OCI-LY3 (cell line): ENCODE results near the gene GJA9.

ENCODE experiments used
- H2AFZ ChIP-seq: fragments of 200-600, 300-600 bp; shearing (Covaris generic); 2 replicates; pipeline ENCODE4 v1.6.0; 2014; ENCODE audit warnings: antibody characterized with exemption, low read depth, low read length
- H3K27ac ChIP-seq: fragments of 200-600, 300-600 bp; sonication (generic); 2 replicates; pipeline ENCODE4 v1.5.1; 2014; ENCODE audit warnings: mild to moderate bottlenecking, low read length, moderate library complexity, mixed read lengths
- H3K27me3 ChIP-seq: fragments of 200-600, 300-600 bp; sonication (generic); 2 replicates; pipeline ENCODE4 v1.6.1; 2014; ENCODE audit warnings: low read depth, low read length, mixed read lengths
- H3K36me3 ChIP-seq: fragments of 200-600, 300-600 bp; sonication (generic); replicated peaks from 2 replicates; pipeline ENCODE3; 2014; ENCODE audit warnings: low read depth, low read length, mixed read lengths
- H3K4me1 ChIP-seq: fragments of 300-600, 200-600 bp; sonication (generic); 2 replicates; pipeline ENCODE4 v1.6.1; 2014; ENCODE audit warnings: low read length, mixed read lengths
- H3K4me2 ChIP-seq: fragments of 200-600, 300-600 bp; sonication (generic); 2 replicates; pipeline ENCODE4 v1.6.1; 2014; ENCODE audit warnings: low read length, mixed read lengths
- H3K4me3 ChIP-seq: fragments of 300-600, 200-600 bp; sonication (generic); 2 replicates; pipeline ENCODE4 v1.5.1; 2014; ENCODE audit warnings: antibody characterized with exemption, mild to moderate bottlenecking, low read length, moderate library complexity
- H3K79me2 ChIP-seq: fragments of 300-600, 200-600 bp; shearing (Covaris generic); 2 replicates; pipeline ENCODE4 v1.6.1; 2014; ENCODE audit warnings: mild to moderate bottlenecking, low read length, mixed read lengths
- H3K9ac ChIP-seq: fragments of 300-600, 200-600 bp; shearing (Covaris generic); 2 replicates; pipeline ENCODE4 v1.6.0; 2014; ENCODE audit warnings: mild to moderate bottlenecking, low read length, moderate library complexity
- H3K9me3 ChIP-seq: fragments of 200-600, 300-600 bp; shearing (Covaris generic); 2 replicates; pipeline ENCODE4 v1.6.1; 2014; ENCODE audit warnings: low read length, mixed read lengths; ENCODE audit not compliant: insufficient read depth
- H4K20me1 ChIP-seq: fragments of 200-600, 300-600 bp; sonication (generic); 2 replicates; pipeline ENCODE4 v1.6.1; 2016; ENCODE audit warnings: low read length, mixed read lengths; ENCODE audit not compliant: insufficient read depth
- EZH2phosphoT487 ChIP-seq: fragments of 200-600 bp; shearing (Covaris generic); IDR thresholded peaks from 2 replicates; pipeline ENCODE4 v1.6.1; 2018; ENCODE audit warnings: antibody characterized with exemption, mixed run types, low read depth
- TF ChIP-seq, protein P1 (sequence below): fragments of 200-600, 300-600 bp; sonication (generic); IDR thresholded peaks from 2 replicates; pipeline ENCODE4 v1.5.1; 2014; ENCODE audit warnings: antibody characterized with exemption, low read length, low read depth

Gene GJA9

DNA sequence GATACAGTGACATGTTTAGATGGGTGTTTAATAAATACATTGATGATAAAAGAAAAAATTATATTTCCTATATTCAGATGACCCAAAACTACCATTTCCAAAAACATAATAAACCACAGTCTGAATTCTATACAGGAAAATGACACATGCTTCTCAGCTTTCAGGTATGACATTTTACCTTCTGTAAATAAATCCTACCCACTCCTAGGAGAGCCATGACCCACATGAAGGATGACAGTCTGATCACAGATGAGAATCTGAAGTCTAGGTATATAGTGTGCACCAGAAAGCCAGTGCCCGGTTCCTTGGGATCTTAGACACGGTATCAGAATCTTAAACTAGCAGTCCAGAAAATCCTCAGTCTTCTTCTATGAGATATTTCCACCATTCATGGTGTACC lies 3.7 kb upstream of the GJA9 start:
- no peaks in the 10 kb centered on the region for H3K27me3 ChIP-seq
- H3K9me3 ChIP-seq: no peaks in the 10 kb centered on the region
- H3K79me2 ChIP-seq: no peaks in the 10 kb centered on the region
- H3K27ac ChIP-seq: no peak overlapping the region
- H3K36me3 ChIP-seq: no peaks in the 10 kb centered on the region
- peaks cover 5% of the 10 kb centered on the region for H3K4me1 ChIP-seq
- H2AFZ ChIP-seq: no peak overlapping the region
- TF ChIP-seq, protein P1, sequence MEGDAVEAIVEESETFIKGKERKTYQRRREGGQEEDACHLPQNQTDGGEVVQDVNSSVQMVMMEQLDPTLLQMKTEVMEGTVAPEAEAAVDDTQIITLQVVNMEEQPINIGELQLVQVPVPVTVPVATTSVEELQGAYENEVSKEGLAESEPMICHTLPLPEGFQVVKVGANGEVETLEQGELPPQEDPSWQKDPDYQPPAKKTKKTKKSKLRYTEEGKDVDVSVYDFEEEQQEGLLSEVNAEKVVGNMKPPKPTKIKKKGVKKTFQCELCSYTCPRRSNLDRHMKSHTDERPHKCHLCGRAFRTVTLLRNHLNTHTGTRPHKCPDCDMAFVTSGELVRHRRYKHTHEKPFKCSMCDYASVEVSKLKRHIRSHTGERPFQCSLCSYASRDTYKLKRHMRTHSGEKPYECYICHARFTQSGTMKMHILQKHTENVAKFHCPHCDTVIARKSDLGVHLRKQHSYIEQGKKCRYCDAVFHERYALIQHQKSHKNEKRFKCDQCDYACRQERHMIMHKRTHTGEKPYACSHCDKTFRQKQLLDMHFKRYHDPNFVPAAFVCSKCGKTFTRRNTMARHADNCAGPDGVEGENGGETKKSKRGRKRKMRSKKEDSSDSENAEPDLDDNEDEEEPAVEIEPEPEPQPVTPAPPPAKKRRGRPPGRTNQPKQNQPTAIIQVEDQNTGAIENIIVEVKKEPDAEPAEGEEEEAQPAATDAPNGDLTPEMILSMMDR: no peak
- TF ChIP-seq EZH2phosphoT487: no peak
- no peaks in the 10 kb centered on the region for H4K20me1 ChIP-seq
- no peak overlapping the region for H3K4me3 ChIP-seq
- H3K9ac ChIP-seq: no peak overlapping the region
- no peak overlapping the region for H3K4me2 ChIP-seq

DNA sequence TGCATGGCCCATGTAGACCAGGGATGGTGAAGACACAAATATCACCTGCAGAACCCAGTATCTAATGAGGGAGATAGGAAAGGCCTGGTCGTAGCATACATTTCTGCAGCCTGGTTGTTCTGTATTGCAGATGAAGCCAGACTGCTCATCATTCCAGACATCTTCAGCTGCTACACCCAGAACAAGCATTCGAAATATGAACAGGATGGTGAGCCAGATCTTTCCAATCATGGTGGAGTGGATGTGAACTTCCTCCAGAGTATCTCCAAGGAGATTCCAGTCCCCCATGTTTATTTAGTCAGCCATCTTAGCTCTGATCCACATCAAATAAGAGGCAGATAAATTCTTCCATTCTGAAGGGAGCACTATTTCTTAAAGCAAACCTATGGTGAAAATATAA lies 5.6 kb downstream of the GJA9 start:
- Histone ChIP-seq H4K20me1 (no peaks in the 10 kb centered on the region), H3K27ac (no peak overlapping the region), H3K27me3 (no peaks in the 10 kb centered on the region), H3K9me3 (no peaks in the 10 kb centered on the region), H3K4me3 (no peak overlapping the region), H3K4me1 (peaks cover 14% of the 10 kb centered on the region), H3K79me2 (peaks cover 20% of the 10 kb centered on the region), H3K4me2 (no peak overlapping the region), H3K36me3 (no peaks in the 10 kb centered on the region), H3K9ac (no peak overlapping the region), H2AFZ (no peak overlapping the region)
- TF ChIP-seq EZH2phosphoT487: no peak
- TF ChIP-seq, protein P1: no peak

DNA sequence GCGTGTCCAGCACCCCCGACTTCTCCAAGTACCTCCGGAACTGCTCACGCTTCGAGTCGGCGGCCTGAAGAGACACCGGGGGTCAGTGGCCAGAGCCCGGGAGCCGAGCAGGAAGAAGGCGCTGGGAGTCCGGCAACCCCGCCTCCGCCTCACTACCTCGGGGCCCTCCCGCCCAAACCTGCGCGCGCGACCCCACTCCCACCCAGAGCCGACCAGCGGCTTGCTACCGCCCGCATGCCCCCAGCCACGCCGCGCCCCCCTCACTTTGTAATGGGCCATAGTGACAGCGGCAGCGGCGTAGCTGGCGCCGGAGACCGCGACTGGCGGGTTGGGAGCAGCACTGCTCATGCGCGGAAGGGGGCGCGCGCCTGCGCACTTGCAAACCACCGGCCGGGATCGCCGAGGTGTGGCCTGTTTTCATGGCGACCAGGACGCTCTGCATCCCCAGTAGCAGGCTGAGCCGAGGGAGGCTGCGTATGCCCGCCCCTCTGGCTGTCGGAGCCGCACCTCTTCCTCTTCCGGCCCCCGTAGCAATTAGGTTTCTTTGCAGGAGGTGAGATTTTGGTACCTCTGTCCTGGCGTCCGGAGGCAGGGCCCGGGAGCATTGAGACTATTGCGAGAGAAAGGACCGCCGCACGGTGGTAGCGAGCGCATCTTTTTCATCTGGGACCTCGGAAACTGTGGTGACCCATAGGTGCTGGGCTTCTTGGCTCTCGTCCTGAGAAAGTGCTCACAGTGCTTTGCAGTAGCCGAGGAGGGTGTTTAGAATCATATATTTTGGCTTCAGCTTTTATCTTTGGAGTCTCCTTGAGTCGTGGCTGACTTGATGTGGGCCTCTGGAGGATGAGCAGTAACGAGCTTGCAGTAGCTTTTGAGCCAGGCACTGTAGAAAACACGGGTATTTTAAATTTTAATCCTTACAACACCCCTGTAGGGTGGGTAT lies 8.1 kb downstream of the GJA9 start, which contains the start of gene MYCBP:
Gene MYCBP, minus strand, starts transcription at position 322 of the 943 bp plus-strand sequence. Its CDS starts 43 bp downstream, at position 279.
- Histone ChIP-seq H3K4me3 (peak within 1 kb of the TSS; percentile 99), H3K27ac (peak within 1 kb of the TSS; percentile 18; the same call in 1 of the 2 replicates), H3K9ac (peak within 1 kb of the TSS; percentile 89), H3K4me2 (peak within 1 kb of the TSS; percentile 98), H3K36me3 (no peaks in the 10 kb centered on the region), H4K20me1 (0 out of 2 replicates have a peak, but pooled peaks cover under 1% of the 10 kb centered on the region), H2AFZ (no peak within 1 kb of the TSS), H3K4me1 (peaks cover 14% of the 10 kb centered on the region), H3K27me3 (no peaks in the 10 kb centered on the region), H3K79me2 (peaks cover 25% of the 10 kb centered on the region), H3K9me3 (no peaks in the 10 kb centered on the region)
- TF ChIP-seq, protein P1: no peak
- TF ChIP-seq EZH2phosphoT487: no peak

DNA sequence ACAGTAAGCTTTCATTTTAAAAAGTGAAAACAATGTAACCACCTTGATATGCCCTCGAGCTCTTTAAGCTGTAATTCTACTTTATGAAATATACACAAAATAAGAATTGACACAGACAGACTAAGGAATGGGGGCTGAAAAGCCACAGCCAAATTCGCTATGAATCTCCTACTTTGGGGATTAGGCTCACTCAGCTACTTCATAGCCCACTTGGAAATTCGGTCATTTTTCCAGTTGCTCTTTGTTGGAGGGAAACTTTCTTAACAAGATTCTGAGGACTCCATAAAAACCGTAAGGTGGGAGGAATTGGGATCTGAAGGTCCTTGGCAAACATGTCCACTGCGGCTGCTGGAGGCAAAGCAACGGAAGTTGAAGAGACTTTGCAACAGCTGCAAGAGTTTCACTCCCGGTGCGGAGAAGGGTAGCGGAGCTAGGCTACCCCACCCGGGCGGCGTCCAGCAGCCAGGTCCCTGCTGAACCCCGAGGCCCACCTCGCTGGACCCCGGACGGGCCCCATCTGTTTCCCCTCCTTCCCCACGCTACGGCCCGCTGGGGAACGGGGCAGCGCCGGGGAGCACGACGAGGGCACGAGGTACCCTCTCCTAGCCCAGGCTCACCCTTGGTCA lies 8.9 kb downstream of the GJA9 start:
- H2AFZ ChIP-seq: no peak overlapping the region
- H3K4me3 ChIP-seq: peak overlapping the region; percentile 99
- H3K79me2 ChIP-seq: peaks cover 31% of the 10 kb centered on the region
- TF ChIP-seq EZH2phosphoT487: no peak
- TF ChIP-seq, protein P1: no peak
- H3K4me1 ChIP-seq: peaks cover 18% of the 10 kb centered on the region
- H3K27me3 ChIP-seq: no peaks in the 10 kb centered on the region
- H3K4me2 ChIP-seq: peak overlapping the region; percentile 97
- peaks cover 2% of the 10 kb centered on the region for H3K36me3 ChIP-seq
- peaks cover 8% of the 10 kb centered on the region; the same call in 1 of the 2 replicates for H4K20me1 ChIP-seq
- 0 out of 2 replicates have a peak overlapping the region, but pooled peaks have one; percentile 11 for H3K27ac ChIP-seq
- H3K9me3 ChIP-seq: no peaks in the 10 kb centered on the region
- H3K9ac ChIP-seq: peak overlapping the region; percentile 76
